RWPE1 (cell line): ENCODE data around the gene FFAR3.

Experiments
- CTCF ChIA-PET: fragments of 350-600 bp; sonication (Branson Sonifier 250); formaldehyde crosslinking; extraction: SDS; loops from one replicate; lab custom pipeline; 2021; lab: Yijun Ruan, JAX
- POLR2A ChIA-PET: fragments of 400-600 bp; formaldehyde crosslinking; extraction: SDS; loops from one replicate; lab custom pipeline; 2020; ENCODE audit warnings: antibody characterized with exemption; ENCODE audit not compliant: low non-redundant PET; lab: Yijun Ruan, JAX
- DNase-seq: peaks from one replicate; pipeline ENCODE4 v3.0.0; 2012; ENCODE audit warnings: low spot score
- H3K27ac ChIP-seq: fragments of 450-650 bp; 2 replicates; pipeline ENCODE4 v1.5.1; 2017
- TF ChIP-seq, protein P1 (sequence below): fragments of 450-650 bp; conservative IDR thresholded peaks from 2 replicates; pipeline ENCODE4 v1.5.1; 2017; ENCODE audit warnings: low read depth, mild to moderate bottlenecking

Gene FFAR3

DNA sequence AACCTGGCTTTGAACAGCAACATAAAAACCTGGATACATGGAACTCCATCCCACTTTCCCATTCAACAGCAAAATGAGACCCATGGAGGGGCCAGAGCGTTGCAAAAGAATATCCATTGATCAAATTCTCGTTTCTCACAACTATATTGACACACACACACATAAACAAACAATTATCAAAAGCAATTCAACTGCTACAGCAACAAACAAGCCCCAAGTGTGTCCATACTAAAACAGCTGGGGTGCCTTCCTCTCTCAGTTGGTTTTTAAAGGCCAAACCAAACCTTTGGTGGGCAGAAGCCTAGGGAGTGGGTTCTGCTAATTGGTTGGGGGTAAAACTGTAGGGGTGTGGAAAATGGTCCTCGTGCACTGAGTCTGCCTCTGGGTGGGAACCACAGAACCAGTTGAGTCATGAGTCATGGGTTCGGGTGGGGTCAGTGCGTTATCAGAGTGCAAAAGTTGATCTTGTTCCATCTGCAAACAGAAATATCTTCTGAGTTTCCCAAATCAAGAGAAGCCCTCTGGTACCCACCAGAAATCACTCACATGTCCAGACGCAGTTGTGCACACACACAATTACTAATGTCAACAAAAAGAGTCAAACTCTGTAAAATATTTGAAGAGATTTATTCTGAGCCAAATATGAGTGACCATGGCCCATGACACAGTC, 31.1 kb downstream of the FFAR3 start:
- no peak for DNase-seq
- TF ChIP-seq, protein P1, sequence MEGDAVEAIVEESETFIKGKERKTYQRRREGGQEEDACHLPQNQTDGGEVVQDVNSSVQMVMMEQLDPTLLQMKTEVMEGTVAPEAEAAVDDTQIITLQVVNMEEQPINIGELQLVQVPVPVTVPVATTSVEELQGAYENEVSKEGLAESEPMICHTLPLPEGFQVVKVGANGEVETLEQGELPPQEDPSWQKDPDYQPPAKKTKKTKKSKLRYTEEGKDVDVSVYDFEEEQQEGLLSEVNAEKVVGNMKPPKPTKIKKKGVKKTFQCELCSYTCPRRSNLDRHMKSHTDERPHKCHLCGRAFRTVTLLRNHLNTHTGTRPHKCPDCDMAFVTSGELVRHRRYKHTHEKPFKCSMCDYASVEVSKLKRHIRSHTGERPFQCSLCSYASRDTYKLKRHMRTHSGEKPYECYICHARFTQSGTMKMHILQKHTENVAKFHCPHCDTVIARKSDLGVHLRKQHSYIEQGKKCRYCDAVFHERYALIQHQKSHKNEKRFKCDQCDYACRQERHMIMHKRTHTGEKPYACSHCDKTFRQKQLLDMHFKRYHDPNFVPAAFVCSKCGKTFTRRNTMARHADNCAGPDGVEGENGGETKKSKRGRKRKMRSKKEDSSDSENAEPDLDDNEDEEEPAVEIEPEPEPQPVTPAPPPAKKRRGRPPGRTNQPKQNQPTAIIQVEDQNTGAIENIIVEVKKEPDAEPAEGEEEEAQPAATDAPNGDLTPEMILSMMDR, result no peak
- POLR2A ChIA-PET, result no interaction called here
- CTCF ChIA-PET, result no interaction called here
- no peak overlapping the region for H3K27ac ChIP-seq

DNA sequence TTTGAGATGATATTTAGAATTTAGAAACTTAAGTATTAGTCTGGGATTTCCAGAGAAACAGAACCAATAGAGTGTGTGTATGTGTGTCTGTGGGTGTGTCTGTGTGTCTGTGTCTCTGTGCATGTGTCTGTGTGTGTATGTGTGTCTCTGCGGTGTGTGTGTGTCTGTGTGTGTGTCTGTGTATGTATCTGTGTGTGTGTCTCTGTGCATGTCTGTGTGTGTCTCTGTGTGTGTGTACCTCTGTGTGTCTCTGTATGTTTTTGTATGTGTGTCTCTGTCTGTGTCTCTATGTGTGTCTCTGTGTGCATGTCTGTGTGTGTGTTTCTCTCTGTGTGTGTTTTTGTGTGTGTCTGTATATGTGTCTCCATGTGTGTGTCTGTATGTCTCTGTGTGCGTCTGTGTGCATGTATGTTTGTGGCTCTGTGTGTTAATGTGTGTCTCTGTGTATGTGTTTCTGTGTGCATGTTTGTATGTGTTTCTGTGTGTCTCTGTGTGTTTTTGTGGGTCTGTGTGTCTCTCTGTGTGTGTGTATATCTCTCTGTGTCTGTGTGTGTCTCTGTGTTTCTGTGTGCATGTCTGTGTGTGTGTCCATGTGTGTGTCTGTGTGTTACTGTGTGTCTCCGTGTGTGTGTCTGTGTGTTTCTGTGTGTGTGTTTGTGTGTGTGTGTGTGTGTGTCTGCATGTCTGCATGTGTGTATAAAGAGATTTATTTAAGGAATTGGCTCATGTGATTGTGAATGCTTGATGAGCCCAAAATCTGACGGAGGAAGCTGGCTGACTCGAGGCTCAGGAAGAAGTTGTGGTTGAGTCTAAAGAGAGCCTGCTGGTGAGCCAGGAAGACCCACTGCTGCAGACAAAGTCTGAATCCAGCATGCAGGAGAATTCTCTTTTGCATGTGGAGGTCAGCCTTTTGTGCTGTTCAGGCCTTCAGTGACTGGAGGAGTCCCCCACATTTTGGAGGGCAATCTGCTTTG, 34.8 kb downstream of the FFAR3 start:
- no peak for DNase-seq
- ChIA-PET CTCF (no interaction called here), POLR2A (no interaction called here)
- no peak overlapping the region for H3K27ac ChIP-seq
- TF ChIP-seq, protein P1, result no peak

DNA sequence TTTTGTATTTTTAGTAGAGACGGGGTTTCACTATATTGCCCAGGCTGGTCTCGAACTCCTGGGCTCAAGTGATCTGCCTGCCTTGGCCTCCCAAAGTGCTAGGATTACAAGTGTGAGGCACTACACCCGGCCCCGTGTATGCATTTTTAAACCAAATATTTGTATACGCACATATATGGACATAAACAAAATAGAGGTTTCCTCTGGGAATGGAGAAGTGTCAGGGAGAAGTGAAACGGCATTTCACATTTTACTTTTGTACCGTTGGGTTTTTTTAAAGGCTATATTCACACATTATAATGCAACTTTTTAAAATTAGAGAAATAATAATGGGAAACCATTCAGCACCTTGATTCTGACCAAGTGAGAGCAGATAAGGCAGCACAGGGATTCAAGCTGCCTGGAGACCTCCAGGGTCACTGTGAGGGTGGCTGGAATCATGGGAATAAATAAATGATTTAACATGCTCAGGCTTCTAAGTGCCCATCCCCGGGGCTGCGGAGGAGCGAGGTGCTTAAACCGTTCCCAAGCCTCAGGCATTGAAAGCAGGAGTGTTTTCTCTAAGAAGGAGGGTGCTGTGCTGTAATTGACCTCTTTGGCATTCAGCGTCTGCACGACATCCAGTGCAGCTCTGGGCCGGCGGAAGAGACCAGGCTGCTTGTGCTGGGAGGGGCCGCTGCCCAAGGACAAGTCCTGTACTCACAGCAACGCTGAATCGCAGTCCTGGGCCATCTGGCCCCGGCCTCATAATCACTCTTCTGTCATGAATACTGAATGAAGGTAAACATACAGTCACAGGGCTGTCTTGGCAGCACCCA, 37.3 kb downstream of the FFAR3 start:
- TF ChIP-seq, protein P1, result no peak
- ChIA-PET POLR2A (no interaction called here), CTCF (interaction anchor here (0.6 kb wide), 1 partner anchor 329 kb away, joined by 3 read pairs; no protein-coding TSS in a partner anchor)
- no peak for DNase-seq
- H3K27ac ChIP-seq, result no peak overlapping the region

DNA sequence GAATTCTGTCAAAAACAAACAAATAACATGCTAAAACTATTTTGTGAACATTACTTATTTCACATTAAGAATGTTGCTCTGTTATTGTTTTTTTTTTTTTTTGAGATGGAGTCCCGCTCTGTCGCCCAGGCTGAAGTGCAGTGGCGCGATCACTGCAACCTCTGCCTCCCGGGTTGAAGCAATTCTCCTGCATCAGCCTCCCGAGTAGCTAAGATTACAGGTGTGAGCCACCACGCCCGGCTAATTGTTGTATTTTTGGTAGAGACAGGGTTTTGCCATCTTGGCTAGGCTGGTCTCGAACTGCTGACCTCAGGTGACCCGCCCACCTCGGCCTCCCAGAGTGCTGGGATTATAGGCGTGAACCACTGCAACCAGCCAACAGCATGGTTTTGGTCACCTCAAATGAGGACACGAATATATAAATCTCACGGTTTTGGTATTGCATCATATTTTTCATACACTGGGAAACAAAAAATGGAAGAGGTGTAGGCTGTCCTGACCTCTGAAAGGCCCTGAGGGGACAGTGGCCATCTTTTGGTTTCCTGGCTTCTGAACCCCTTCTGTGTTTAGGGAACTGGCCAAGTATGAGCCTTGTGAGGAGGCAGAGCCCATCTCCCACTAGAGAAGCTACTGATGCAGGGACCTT, 38.1 kb downstream of the FFAR3 start:
- no peak for DNase-seq
- H3K27ac ChIP-seq, result no peak overlapping the region
- ChIA-PET POLR2A (no interaction called here), CTCF (no interaction called here)
- TF ChIP-seq, protein P1, result no peak

GRCh38 chr19:35397064-35397463, 38.8 kb downstream of the FFAR3 start:
- H3K27ac ChIP-seq, result no peak overlapping the region
- TF ChIP-seq, protein P1, result no peak
- POLR2A ChIA-PET, result no interaction called here
- CTCF ChIA-PET, result no interaction called here
- DNase-seq, result no peak
